H1 (cell line): ENCODE measurements around the gene GADD45B. TPM values are rescaled to one million over a fixed set of nuclear protein-coding genes. Genes with fewer than 3 reads are reported as not detected.
A peak's percentile ranks its signal among the peaks of the same experiment; 100 is the strongest.

ENCODE experiments used
- CTCF ChIA-PET: fragments of 300-600 bp; sonication (Branson Sonifier 250); formaldehyde crosslinking; loops from one replicate; lab custom pipeline; 2021; ENCODE audit not compliant: partially characterized antibody; lab: Charles Lee
- POLR2A ChIA-PET: fragments of 300-600 bp; sonication (Branson Sonifier 250); formaldehyde crosslinking; loops from one replicate; lab custom pipeline; 2021; ENCODE audit warnings: inconsistent platforms; ENCODE audit not compliant: partially characterized antibody; lab: Charles Lee
- DNase-seq, 2 experiments: peaks; one replicate each; pipeline versions ENCODE4 v3.0.0 to v3.0.0-alpha.2; 2010 to 2022; ENCODE audit warnings: low spot score in 2 of 2, low read depth in 1 of 2, mixed read lengths in 1 of 2
- FAIRE-seq: peaks from 2 replicates; lab custom pipeline; 2011; peaks lifted over from hg19 to GRCh38; lab: Jason Lieb, UNC
- H2AFZ ChIP-seq: 2 replicates; pipeline ENCODE4 v1.8.1; 2012; ENCODE audit warnings: low read length, inconsistent platforms
- H2AK5ac ChIP-seq: 2 replicates; pipeline ENCODE4 v1.6.1; 2013; ENCODE audit warnings: low read depth, low read length
- H2BK120ac ChIP-seq: replicated peaks from 2 replicates; pipeline ENCODE3; 2013; ENCODE audit warnings: low read depth, low read length, inconsistent platforms
- H2BK12ac ChIP-seq: 2 replicates; pipeline ENCODE4 v1.6.1; 2013; ENCODE audit warnings: low read depth, low read length
- H2BK15ac ChIP-seq: 2 replicates; pipeline ENCODE4 v1.6.1; 2013; ENCODE audit warnings: low read length
- H2BK20ac ChIP-seq: 2 replicates; pipeline ENCODE4 v1.6.1; 2013; ENCODE audit warnings: low read length
- H2BK5ac ChIP-seq: 2 replicates; pipeline ENCODE4 v1.6.1; 2013; ENCODE audit warnings: low read depth, low read length
- H3K14ac ChIP-seq: 2 replicates; pipeline ENCODE4 v1.6.1; 2013; ENCODE audit warnings: inconsistent platforms; ENCODE audit not compliant: insufficient read length
- H3K18ac ChIP-seq: 2 replicates; pipeline ENCODE4 v1.6.1; 2013; ENCODE audit warnings: low read length; ENCODE audit errors: extremely low read depth
- H3K23ac ChIP-seq: 2 replicates; pipeline ENCODE4 v1.6.1; 2013; ENCODE audit warnings: inconsistent platforms; ENCODE audit not compliant: insufficient read length
- H3K23me2 ChIP-seq: 2 replicates; pipeline ENCODE4 v1.6.1; 2013; ENCODE audit warnings: low read depth, low read length
- H3K27ac ChIP-seq: 2 replicates; pipeline ENCODE4 v1.6.1; 2011; ENCODE audit warnings: low read depth, low read length, inconsistent platforms
- H3K27me3 ChIP-seq, 4 experiments: replicated peaks in 1 of 4; 1 replicate in 1 of 4; 2 replicates in 3 of 4; pipeline versions ENCODE4 v1.6.1 to v1.8.1; 2011 to 2013; ENCODE audit warnings: low read length in 3 of 4, mild to moderate bottlenecking in 3 of 4, inconsistent platforms in 2 of 4, mixed read lengths in 2 of 4, moderate library complexity in 1 of 4; ENCODE audit not compliant: control insufficient read depth in 3 of 4, insufficient read depth in 3 of 4; ENCODE audit errors: extremely low read depth in 1 of 4
- H3K36me3 ChIP-seq, 4 experiments: 2 replicates each; pipeline versions ENCODE4 v1.6.1 to v1.8.1; 2011 to 2013; ENCODE audit warnings: mild to moderate bottlenecking in 4 of 4, low read length in 3 of 4, moderate library complexity in 2 of 4, control low read depth in 1 of 4, inconsistent platforms in 1 of 4; ENCODE audit not compliant: insufficient read depth in 4 of 4, control insufficient read depth in 2 of 4
- H3K4ac ChIP-seq: replicated peaks from 2 replicates; pipeline ENCODE3; 2013; ENCODE audit warnings: low read length, low read depth, mixed read lengths, inconsistent platforms; ENCODE audit not compliant: insufficient read length
- H3K4me1 ChIP-seq, 4 experiments: replicated peaks in 1 of 4; 1 replicate in 1 of 4; 2 replicates in 3 of 4; pipeline versions ENCODE4 v1.6.1 to v1.8.1; 2011 to 2013; ENCODE audit warnings: low read length in 3 of 4, inconsistent platforms in 2 of 4, mixed read lengths in 1 of 4; ENCODE audit not compliant: insufficient read depth in 4 of 4, control insufficient read depth in 3 of 4
- H3K4me2 ChIP-seq, 2 experiments: 2 replicates each; pipeline versions ENCODE4 v1.6.1 to v1.8.1; 2011 to 2013; ENCODE audit warnings: low read depth in 2 of 2, low read length in 2 of 2, control low read depth in 1 of 2, inconsistent platforms in 1 of 2, mild to moderate bottlenecking in 1 of 2; ENCODE audit not compliant: insufficient read depth in 1 of 2
- H3K4me3 ChIP-seq, 4 experiments: fragments of 200-600, 300-600 bp in 1 of 4; sonication (generic), shearing (Covaris generic), sonication (Bioruptor Twin) in 1 of 4; 2 replicates each; pipeline versions ENCODE4 v1.5.1 to v1.8.1; 2011 to 2016; ENCODE audit warnings: low read length in 4 of 4, low read depth in 3 of 4, control low read depth in 2 of 4, inconsistent platforms in 2 of 4, mild to moderate bottlenecking in 2 of 4, mixed read lengths in 1 of 4, moderate library complexity in 1 of 4; ENCODE audit not compliant: insufficient read depth in 2 of 4; ENCODE audit errors: extremely low read depth in 1 of 4
- H3K56ac ChIP-seq: replicated peaks from 2 replicates; pipeline ENCODE3; 2013; ENCODE audit warnings: low read depth, mild to moderate bottlenecking, mixed read lengths, low read length, inconsistent platforms; ENCODE audit not compliant: insufficient read length
- H3K79me1 ChIP-seq: 2 replicates; pipeline ENCODE4 v1.6.1; 2013; ENCODE audit warnings: low read depth, low read length, control low read depth
- H3K79me2 ChIP-seq, 2 experiments: 2 replicates each; pipeline versions ENCODE4 v1.6.1 to v1.8.1; 2012 to 2013; ENCODE audit warnings: low read length in 2 of 2, mild to moderate bottlenecking in 2 of 2, inconsistent platforms in 1 of 2; ENCODE audit not compliant: insufficient read depth in 2 of 2, control insufficient read depth in 1 of 2
- H3K9ac ChIP-seq, 4 experiments: replicated peaks in 1 of 4; 1 replicate in 1 of 4; 2 replicates in 3 of 4; pipeline versions ENCODE4 v1.6.1 to v1.8.1; 2011 to 2013; ENCODE audit warnings: low read depth in 3 of 4, low read length in 3 of 4, control low read depth in 2 of 4, mild to moderate bottlenecking in 2 of 4, moderate library complexity in 2 of 4, inconsistent platforms in 1 of 4; ENCODE audit errors: extremely low read depth in 1 of 4
- H3K9me3 ChIP-seq, 2 experiments: 2 replicates each; pipeline versions ENCODE4 v1.6.1 to v1.8.1; 2012 to 2013; ENCODE audit warnings: mild to moderate bottlenecking in 2 of 2, moderate library complexity in 2 of 2, control low read depth in 1 of 2, inconsistent platforms in 1 of 2, low read depth in 1 of 2, low read length in 1 of 2, mixed read lengths in 1 of 2; ENCODE audit not compliant: insufficient read depth in 2 of 2
- H4K20me1 ChIP-seq, 2 experiments: replicated peaks in 1 of 2; 2 replicates each; pipeline versions ENCODE3 to v1.8.1; 2011 to 2013; ENCODE audit warnings: inconsistent platforms in 2 of 2, low read length in 2 of 2, mild to moderate bottlenecking in 1 of 2; ENCODE audit not compliant: insufficient read depth in 2 of 2, control insufficient read depth in 1 of 2
- H4K5ac ChIP-seq: 2 replicates; pipeline ENCODE4 v1.6.1; 2013; ENCODE audit warnings: low read length, low read depth, mixed read lengths, inconsistent platforms; ENCODE audit not compliant: insufficient read length
- H4K8ac ChIP-seq: 2 replicates; pipeline ENCODE4 v1.8.0; 2013; ENCODE audit warnings: mild to moderate bottlenecking, moderate library complexity, low read length, inconsistent platforms; ENCODE audit not compliant: insufficient read depth; ENCODE audit errors: extremely low read depth
- H4K91ac ChIP-seq: replicated peaks from 2 replicates; pipeline ENCODE3; 2013; ENCODE audit warnings: low read length, mixed read lengths, inconsistent platforms; ENCODE audit not compliant: insufficient read length
- CBX8 ChIP-seq: fragments of 300-800, 300-1000 bp; sonication (generic); IDR thresholded peaks from 2 replicates; pipeline ENCODE4 v1.7.1; 2016; ENCODE audit warnings: low read depth, low read length, borderline replicate concordance
- HDAC2 ChIP-seq, 2 experiments: fragments of 300-600 bp in 1 of 2; sonication (generic) in 1 of 2; IDR thresholded peaks; 2 replicates each; pipeline ENCODE4 v1.6.1; 2011 to 2012; ENCODE audit warnings: low read depth in 2 of 2, low read length in 2 of 2, mild to moderate bottlenecking in 2 of 2, moderate library complexity in 2 of 2, borderline replicate concordance in 1 of 2, inconsistent platforms in 1 of 2
- SIRT6 ChIP-seq: IDR thresholded peaks from one replicate; pipeline ENCODE4 v1.7.1; 2012; ENCODE audit warnings: low read length, inconsistent platforms
- WGBS, 2 experiments: shearing (Covaris generic) in 1 of 2; methylation state at CpG; one replicate each; pipeline versions ENCODE4 v1.1.6 to v1.1.7; 2013 to 2015; ENCODE audit warnings: low lambda C conversion rate in 2 of 2, mixed read lengths in 2 of 2, inconsistent platforms in 1 of 2, low coverage in 1 of 2, missing lambda C conversion rate in 1 of 2; ENCODE audit not compliant: insufficient replicate concordance in 2 of 2, insufficient coverage in 1 of 2, insufficient read length in 1 of 2; ENCODE audit errors: extremely low coverage in 1 of 2, missing lambda C conversion rate in 1 of 2; 5-methylcytosine and 5-hydroxymethylcytosine counted together
- polyA plus RNA-seq, 7 experiments: library from polyadenylated mRNA; depleted of rRNA in 3 of 7; stranded (reverse) in 5 of 7; unstranded in 2 of 7; fragments of >200 nt in 5 of 7; fragments of 200-250 nt in 2 of 7; gene quantifications; 1 replicate in 5 of 7; 2 replicates in 1 of 7; 4 replicates in 1 of 7; pipeline versions ENCODE4 v1.2.1 to v1.2.3, GENCODE V29; 2011 to 2013; ENCODE audit warnings: missing spikeins in 2 of 7, mixed read lengths in 2 of 7
- total RNA-seq: library from RNA; stranded (reverse); fragmentation: NEBNext Ultra II Directional; extraction: Animal tissue kit (Norgen Biotek cat#: 25700); gene quantifications from 2 replicates; pipeline ENCODE4 v1.2.1, GENCODE V29; 2021
- TF ChIP-seq, protein P1 (sequence below), 3 experiments: IDR thresholded peaks; 1 replicate in 2 of 3; 2 replicates in 1 of 3; pipeline versions ENCODE4 v1.5.1 to v1.6.1; 2011; ENCODE audit warnings: low read length in 3 of 3, mild to moderate bottlenecking in 3 of 3, inconsistent platforms in 2 of 3, low read depth in 1 of 3, moderate library complexity in 1 of 3; ENCODE audit not compliant: insufficient read depth in 1 of 3; ENCODE audit errors: control extremely low read depth in 1 of 3

The GADD45B gene
- total and polyA plus RNA-seq, 2 of the 8 experiments (the other 6 are each of a cell fraction or from before 2014, with no cell fraction given) = 7.4 to 11.4 TPM

DNA sequence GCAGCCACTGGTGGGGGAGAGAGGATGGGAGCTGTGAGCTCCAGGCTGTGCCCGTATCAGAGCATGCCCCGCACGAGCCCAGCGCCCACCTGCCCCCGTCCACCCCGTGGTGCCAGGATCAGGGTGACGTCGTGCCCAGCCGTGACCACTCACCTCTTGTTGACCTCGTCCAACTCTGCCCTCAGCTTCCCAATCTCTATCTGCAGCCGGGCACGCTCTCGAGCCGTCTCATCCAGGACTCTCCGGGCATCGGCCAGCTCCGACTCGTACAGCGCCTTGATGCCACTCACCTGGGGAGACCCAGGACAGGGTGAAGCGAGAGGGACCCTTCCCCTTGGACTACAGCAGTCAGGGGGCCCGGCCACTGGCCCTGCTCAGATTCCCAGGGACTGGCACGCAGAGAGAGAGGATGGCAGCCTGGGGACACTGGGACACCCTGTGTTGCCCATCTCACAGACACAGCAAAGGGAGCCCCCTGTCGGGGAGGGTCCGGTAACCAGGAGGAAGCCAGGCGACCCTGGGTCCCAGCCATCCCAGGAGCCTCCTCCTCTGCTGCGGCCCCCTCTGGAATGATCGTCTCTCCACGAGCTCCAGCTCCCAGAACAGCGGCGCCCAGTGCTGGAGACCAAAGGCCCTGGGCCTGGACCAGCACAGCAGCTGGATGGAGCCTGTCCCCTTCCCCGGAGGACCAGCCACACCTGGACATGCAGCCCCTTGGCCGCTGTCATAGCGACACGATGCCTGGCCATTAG lies 31.5 kb upstream of the GADD45B start:
- Histone ChIP-seq H3K4me2 (no peak overlapping the region), H3K56ac (no peak overlapping the region), H4K20me1 (peaks cover 35 to 43% of the 10 kb centered on the region in 2 experiments), H3K79me2 (peaks cover 3 to 59% of the 10 kb centered on the region in 2 experiments; a peak in 3 of 4 replicates), H2AK5ac (no peak overlapping the region), H2BK5ac (no peak overlapping the region), H3K23ac (no peak overlapping the region), H3K79me1 (peaks cover 17% of the 10 kb centered on the region), H3K4me1 (peaks cover 0 to 7% (median 0%) of the 10 kb centered on the region in 4 experiments; a peak in 1 of 7 replicates), H3K18ac (no peak overlapping the region), H3K9me3 (no peaks in the 10 kb centered on the region), H2AFZ (no peak overlapping the region), H3K4me3 (no peak overlapping the region), H4K5ac (no peak overlapping the region), H3K9ac (no peak overlapping the region), H3K36me3 (peaks cover 6 to 35% (median 22%) of the 10 kb centered on the region in 4 experiments), H2BK12ac (no peak overlapping the region), H3K27ac (no peak overlapping the region), H2BK20ac (no peak overlapping the region), H3K27me3 (no peaks in the 10 kb centered on the region), H4K91ac (no peak overlapping the region), H2BK120ac (no peak overlapping the region), H3K4ac (no peak overlapping the region), H4K8ac (peak overlapping the region; percentile 25; the same call in 1 of the 2 replicates), H3K23me2 (peaks cover 4% of the 10 kb centered on the region; the same call in 1 of the 2 replicates), H2BK15ac (no peak overlapping the region), H3K14ac (no peak overlapping the region)
- WGBS, 2 experiments = 92% methylated on average over 34 of the region's 34 CpGs; no CpG with 5 or more reads in 1 of the 2 experiments
- TF ChIP-seq CBX8 (no peak), SIRT6 (no peak), HDAC2 (IDR thresholded peaks at IDR 0.05; ENCODE audit: borderline replicate concordance in 1 of 2, low read depth in 2 of 2, low read length in 2 of 2) (no peak)
- TF ChIP-seq, protein P1, sequence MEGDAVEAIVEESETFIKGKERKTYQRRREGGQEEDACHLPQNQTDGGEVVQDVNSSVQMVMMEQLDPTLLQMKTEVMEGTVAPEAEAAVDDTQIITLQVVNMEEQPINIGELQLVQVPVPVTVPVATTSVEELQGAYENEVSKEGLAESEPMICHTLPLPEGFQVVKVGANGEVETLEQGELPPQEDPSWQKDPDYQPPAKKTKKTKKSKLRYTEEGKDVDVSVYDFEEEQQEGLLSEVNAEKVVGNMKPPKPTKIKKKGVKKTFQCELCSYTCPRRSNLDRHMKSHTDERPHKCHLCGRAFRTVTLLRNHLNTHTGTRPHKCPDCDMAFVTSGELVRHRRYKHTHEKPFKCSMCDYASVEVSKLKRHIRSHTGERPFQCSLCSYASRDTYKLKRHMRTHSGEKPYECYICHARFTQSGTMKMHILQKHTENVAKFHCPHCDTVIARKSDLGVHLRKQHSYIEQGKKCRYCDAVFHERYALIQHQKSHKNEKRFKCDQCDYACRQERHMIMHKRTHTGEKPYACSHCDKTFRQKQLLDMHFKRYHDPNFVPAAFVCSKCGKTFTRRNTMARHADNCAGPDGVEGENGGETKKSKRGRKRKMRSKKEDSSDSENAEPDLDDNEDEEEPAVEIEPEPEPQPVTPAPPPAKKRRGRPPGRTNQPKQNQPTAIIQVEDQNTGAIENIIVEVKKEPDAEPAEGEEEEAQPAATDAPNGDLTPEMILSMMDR (IDR thresholded peaks at IDR 0.05; ENCODE audit: control extremely low read depth in 1 of 3, insufficient read depth in 1 of 3, low read depth in 1 of 3, low read length in 3 of 3) = no peak
- ChIA-PET CTCF (interaction anchor here (0.6 to 1.5 kb wide), 3 partner anchors 22 to 167 kb away, joined by 3 to 4 read pairs (median 3); no protein-coding TSS in a partner anchor), POLR2A (interaction anchor here (9.5 kb wide), 1 partner anchor 17 kb away, joined by 84 read pairs; the partner anchor contains the start of gene TIMM13)
- no peak for FAIRE-seq
- DNase-seq = no peak
